SU-DHL-6 (cell line): ENCODE data around the gene TDRD7.

Experiments used
- H2AFZ ChIP-seq: fragments of 200-600 bp; sonication (generic); 2 replicates; pipeline ENCODE4 v1.6.1; 2014; ENCODE audit warnings: low read depth, mild to moderate bottlenecking, moderate library complexity, mixed read lengths, antibody characterized with exemption, low read length; ENCODE audit not compliant: severe bottlenecking
- H3F3A ChIP-seq: fragments of 200-600 bp; shearing (Covaris generic); 2 replicates; pipeline ENCODE4 v1.6.0; 2016; ENCODE audit warnings: antibody characterized with exemption, mild to moderate bottlenecking; ENCODE audit not compliant: insufficient read depth
- H3K27ac ChIP-seq: fragments of 200-600 bp; sonication (generic); 2 replicates; pipeline ENCODE4 v1.5.1; 2016; ENCODE audit warnings: low read depth, mild to moderate bottlenecking, low read length, moderate library complexity, mixed read lengths
- H3K27me3 ChIP-seq: fragments of 200-600 bp; sonication (generic), shearing (Covaris generic); 2 replicates; pipeline ENCODE4 v1.6.0; 2014; ENCODE audit warnings: mild to moderate bottlenecking, low read length
- H3K36me3 ChIP-seq: fragments of 200-600 bp; sonication (generic); 2 replicates; pipeline ENCODE4 v1.6.1; 2014; ENCODE audit warnings: mild to moderate bottlenecking, low read length, mixed read lengths
- H3K4me2 ChIP-seq: fragments of 300-600, 200-600 bp; shearing (Covaris generic), sonication (generic); 2 replicates; pipeline ENCODE4 v1.6.0; 2014; ENCODE audit warnings: low read length, low read depth, mild to moderate bottlenecking; ENCODE audit not compliant: poor library complexity, severe bottlenecking
- H3K4me3 ChIP-seq: fragments of 200-600 bp; sonication (generic); 2 replicates; pipeline ENCODE4 v1.5.1; 2014; ENCODE audit warnings: antibody characterized with exemption, low read length, mild to moderate bottlenecking, mixed read lengths; ENCODE audit not compliant: insufficient read depth, poor library complexity, severe bottlenecking
- H3K79me2 ChIP-seq: fragments of 200-600 bp; sonication (generic); 2 replicates; pipeline ENCODE4 v1.6.1; 2014; ENCODE audit warnings: mild to moderate bottlenecking, low read length, moderate library complexity; ENCODE audit not compliant: insufficient read depth
- H3K9ac ChIP-seq: fragments of 200-600 bp; sonication (generic); 2 replicates; pipeline ENCODE4 v1.7.0; 2014; ENCODE audit warnings: mild to moderate bottlenecking, low read length
- H3K9me2 ChIP-seq: fragments of 200-600 bp; sonication (generic); replicated peaks from 2 replicates; pipeline ENCODE4 v1.6.1; 2014; ENCODE audit warnings: low read length; ENCODE audit not compliant: insufficient read depth
- H3K9me3 ChIP-seq: fragments of 200-600 bp; sonication (generic); 2 replicates; pipeline ENCODE4 v1.6.1; 2014; ENCODE audit warnings: low read length, mixed read lengths; ENCODE audit not compliant: insufficient read depth
- H4K20me1 ChIP-seq: fragments of 200-600 bp; sonication (generic); 2 replicates; pipeline ENCODE4 v1.6.1; 2014; ENCODE audit warnings: low read depth, mild to moderate bottlenecking, antibody characterized with exemption, low read length, moderate library complexity, mixed read lengths
- EZH2phosphoT487 ChIP-seq: fragments of 200-600 bp; sonication (generic), shearing (Covaris generic); conservative IDR thresholded peaks from 2 replicates; pipeline ENCODE4 v1.6.1; 2018; ENCODE audit warnings: mild to moderate bottlenecking, antibody characterized with exemption, low read length, moderate library complexity, mixed read lengths
- TF ChIP-seq, protein P1 (sequence below): fragments of 200-600 bp; sonication (generic); IDR thresholded peaks from one replicate; pipeline ENCODE4 v1.5.1; 2017; ENCODE audit warnings: antibody characterized with exemption, mild to moderate bottlenecking, low read length, moderate library complexity; ENCODE audit not compliant: insufficient read depth, poor library complexity, severe bottlenecking

Gene TDRD7

DNA sequence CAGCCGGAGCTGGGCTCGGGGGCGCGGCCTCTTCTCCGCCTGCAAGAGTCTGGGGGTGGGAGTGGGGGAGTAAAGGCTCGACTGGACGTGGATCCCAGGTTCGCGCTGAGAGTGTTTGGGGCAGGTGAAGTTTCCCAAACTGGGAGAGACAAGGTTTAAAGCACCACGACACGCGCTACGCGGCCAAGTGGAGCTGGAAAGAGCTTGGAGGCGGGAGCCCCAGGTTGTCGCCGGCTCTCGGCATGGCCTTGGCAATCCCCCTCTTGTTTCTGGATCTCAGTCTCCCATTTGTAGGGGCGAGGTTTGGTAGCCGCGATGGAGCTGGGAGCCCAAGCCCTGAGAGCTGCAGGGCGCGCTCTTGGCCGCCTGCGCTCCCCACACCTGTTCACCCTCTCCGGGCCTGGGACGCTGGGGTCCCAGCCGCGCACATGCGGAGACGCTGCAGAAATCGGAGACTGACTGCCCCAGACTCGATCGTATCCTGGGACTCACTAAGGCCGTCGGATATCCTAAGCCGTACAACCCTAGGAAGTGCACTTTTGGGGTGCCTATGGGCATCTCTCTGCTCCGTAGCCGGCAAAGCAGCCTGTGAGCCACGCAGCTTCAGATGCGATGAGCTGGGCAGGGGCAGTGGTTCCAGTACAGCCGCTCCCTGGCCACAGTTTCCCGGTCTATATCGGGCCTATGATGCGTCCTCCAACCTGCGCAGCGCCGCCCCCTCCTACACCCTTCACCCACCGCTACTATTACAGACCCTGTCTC, 90.5 kb downstream of the TDRD7 start:
- TF ChIP-seq, protein P1, sequence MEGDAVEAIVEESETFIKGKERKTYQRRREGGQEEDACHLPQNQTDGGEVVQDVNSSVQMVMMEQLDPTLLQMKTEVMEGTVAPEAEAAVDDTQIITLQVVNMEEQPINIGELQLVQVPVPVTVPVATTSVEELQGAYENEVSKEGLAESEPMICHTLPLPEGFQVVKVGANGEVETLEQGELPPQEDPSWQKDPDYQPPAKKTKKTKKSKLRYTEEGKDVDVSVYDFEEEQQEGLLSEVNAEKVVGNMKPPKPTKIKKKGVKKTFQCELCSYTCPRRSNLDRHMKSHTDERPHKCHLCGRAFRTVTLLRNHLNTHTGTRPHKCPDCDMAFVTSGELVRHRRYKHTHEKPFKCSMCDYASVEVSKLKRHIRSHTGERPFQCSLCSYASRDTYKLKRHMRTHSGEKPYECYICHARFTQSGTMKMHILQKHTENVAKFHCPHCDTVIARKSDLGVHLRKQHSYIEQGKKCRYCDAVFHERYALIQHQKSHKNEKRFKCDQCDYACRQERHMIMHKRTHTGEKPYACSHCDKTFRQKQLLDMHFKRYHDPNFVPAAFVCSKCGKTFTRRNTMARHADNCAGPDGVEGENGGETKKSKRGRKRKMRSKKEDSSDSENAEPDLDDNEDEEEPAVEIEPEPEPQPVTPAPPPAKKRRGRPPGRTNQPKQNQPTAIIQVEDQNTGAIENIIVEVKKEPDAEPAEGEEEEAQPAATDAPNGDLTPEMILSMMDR, result no peak
- TF ChIP-seq EZH2phosphoT487, result 0 out of 2 replicates have a peak, but pooled peaks have one; percentile 76
- no peaks in the 10 kb centered on the region for H4K20me1 ChIP-seq
- no peak overlapping the region for H3K27ac ChIP-seq
- H3K4me3 ChIP-seq, result no peak overlapping the region
- H3K9me3 ChIP-seq, result no peaks in the 10 kb centered on the region
- H3K79me2 ChIP-seq, result no peaks in the 10 kb centered on the region
- H3K36me3 ChIP-seq, result no peaks in the 10 kb centered on the region; the same call in 1 of the 2 replicates
- peak overlapping the region; percentile 36 for H2AFZ ChIP-seq
- H3K4me2 ChIP-seq, result peak overlapping the region; percentile 84
- 0 out of 2 replicates have a peak overlapping the region, but pooled peaks have one; percentile 39 for H3K9ac ChIP-seq
- H3K27me3 ChIP-seq, result no peaks in the 10 kb centered on the region
- no peaks in the 10 kb centered on the region for H3K9me2 ChIP-seq
- peaks cover 5% of the 10 kb centered on the region; the same call in 1 of the 2 replicates for H3F3A ChIP-seq

GRCh38 chr9:97502984-97503861, 91.3 kb downstream of the TDRD7 start:
- Histone ChIP-seq H3K4me3 (no peak overlapping the region), H3K27me3 (no peaks in the 10 kb centered on the region), H3K4me2 (no peak overlapping the region)

DNA sequence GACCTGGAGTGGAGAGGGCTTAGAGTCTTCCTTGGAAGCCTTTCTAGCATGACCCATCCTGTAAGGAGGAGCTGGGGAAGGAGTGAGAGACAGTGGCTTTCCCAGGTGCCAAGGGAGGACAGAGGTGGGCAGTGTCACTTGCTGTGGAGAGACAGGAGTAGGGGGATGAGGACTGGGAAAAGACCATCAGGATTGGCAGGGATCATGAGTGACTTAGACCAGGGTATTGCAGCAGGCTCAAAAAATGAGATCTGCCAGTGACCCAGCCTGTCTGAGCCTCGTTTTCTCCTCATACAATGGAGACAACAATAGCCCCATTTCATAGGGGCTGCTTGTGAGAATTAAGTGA, 91.9 kb downstream of the TDRD7 start:
- H3K79me2 ChIP-seq, result no peaks in the 10 kb centered on the region
- no peaks in the 10 kb centered on the region for H3K9me3 ChIP-seq
- no peak for TF ChIP-seq EZH2phosphoT487
- TF ChIP-seq, protein P1, result no peak
- H3K9me2 ChIP-seq, result no peaks in the 10 kb centered on the region
- H2AFZ ChIP-seq, result no peak overlapping the region
- H3K27me3 ChIP-seq, result no peaks in the 10 kb centered on the region
- H3K36me3 ChIP-seq, result no peaks in the 10 kb centered on the region
- no peak overlapping the region for H3K9ac ChIP-seq
- H3K27ac ChIP-seq, result no peak overlapping the region
- peaks cover 5% of the 10 kb centered on the region; the same call in 1 of the 2 replicates for H3F3A ChIP-seq
- H4K20me1 ChIP-seq, result no peaks in the 10 kb centered on the region
- no peak overlapping the region for H3K4me3 ChIP-seq
- H3K4me2 ChIP-seq, result no peak overlapping the region

More at GRCh38 chr9:97502984-97503861, 91.3 kb downstream of the TDRD7 start:
- H3F3A ChIP-seq, result peaks cover 5% of the 10 kb centered on the region; the same call in 1 of the 2 replicates
- H4K20me1 ChIP-seq, result no peaks in the 10 kb centered on the region
- H3K9me3 ChIP-seq, result no peaks in the 10 kb centered on the region
- H3K9me2 ChIP-seq, result no peaks in the 10 kb centered on the region
- H2AFZ ChIP-seq, result no peak overlapping the region
- no peaks in the 10 kb centered on the region for H3K79me2 ChIP-seq
- TF ChIP-seq, protein P1, result no peak
- no peak for TF ChIP-seq EZH2phosphoT487
- no peak overlapping the region for H3K9ac ChIP-seq
- H3K27ac ChIP-seq, result no peak overlapping the region
- no peaks in the 10 kb centered on the region for H3K36me3 ChIP-seq
